Mucosa of descending colon (tissue), 3 donors: ENCODE results near the gene SUN1. TPM values are rescaled to one million over a fixed set of nuclear protein-coding genes. Genes with fewer than 3 reads are reported as not detected.
A peak's percentile ranks its signal among the peaks of the same experiment; 100 is the strongest.
"Not testable (repeated sequence)": the region's sequence is repeated elsewhere in the genome, so short reads cannot be mapped to it uniquely, and the experiment has no call there.

Experiments used
- ATAC-seq: fragments of 200-7000 bp; cut with Tn5 transposase; one replicate; pipeline ENCODE4 v1.9.1; 2020; ENCODE audit warnings: mild to moderate bottlenecking, moderate library complexity
- DNase-seq, 3 donors: peaks; one replicate each; pipeline ENCODE4 v3.0.0-alpha.2; 2020
- H3K36me3 ChIP-seq: fragments of 200-600 bp; one replicate; pipeline ENCODE4 v1.8.0; 2021; ENCODE audit warnings: low read depth, mild to moderate bottlenecking
- H3K4me1 ChIP-seq: fragments of 200-600 bp; one replicate; pipeline ENCODE4 v1.8.0; 2021; ENCODE audit warnings: low read depth, mild to moderate bottlenecking
- H3K4me3 ChIP-seq: fragments of 200-600 bp; one replicate; pipeline ENCODE4 v1.8.0; 2021; ENCODE audit warnings: mild to moderate bottlenecking
- H3K9me3 ChIP-seq: fragments of 200-600 bp; one replicate; pipeline ENCODE4 v1.8.0; 2021; ENCODE audit warnings: mild to moderate bottlenecking
- intact Hi-C, 2 donors: fragments of 100-400 bp; cut with DNase I in 1 of 2; cut with micrococcal nuclease in 1 of 2; formaldehyde crosslinking; loops; one replicate each; pipeline versions ENCODE4 v1.11.0 to v1.11.1; 2022; cut with DNase I, micrococcal nuclease
- total RNA-seq, 3 donors: library from RNA; stranded (reverse); fragmentation: NEBNext Ultra II Directional in 2 of 3; extraction: Animal tissue kit (Norgen Biotek cat#: 25700) in 2 of 3; gene quantifications; one replicate each; pipeline versions ENCODE4 v1.2.1 to v1.2.4, GENCODE V29; 2021 to 2023
- TF ChIP-seq, protein P1 (sequence below): fragments of 200-600 bp; IDR thresholded peaks from one replicate; pipeline ENCODE4 v1.8.0; 2022; ENCODE audit warnings: antibody characterized with exemption, mild to moderate bottlenecking
- donor health status: DM: no; HTN: no; CAD: no; lungs with moderate emphysema.
- donor health status: DM: no; HTN: no; CAD: no.
- donor health status: DM: no; HTN: yes; CAD: no.

SUN1 gene
- total RNA-seq, 3 donors from 2014 or later, result 151 to 179 (median 164) TPM

DNA sequence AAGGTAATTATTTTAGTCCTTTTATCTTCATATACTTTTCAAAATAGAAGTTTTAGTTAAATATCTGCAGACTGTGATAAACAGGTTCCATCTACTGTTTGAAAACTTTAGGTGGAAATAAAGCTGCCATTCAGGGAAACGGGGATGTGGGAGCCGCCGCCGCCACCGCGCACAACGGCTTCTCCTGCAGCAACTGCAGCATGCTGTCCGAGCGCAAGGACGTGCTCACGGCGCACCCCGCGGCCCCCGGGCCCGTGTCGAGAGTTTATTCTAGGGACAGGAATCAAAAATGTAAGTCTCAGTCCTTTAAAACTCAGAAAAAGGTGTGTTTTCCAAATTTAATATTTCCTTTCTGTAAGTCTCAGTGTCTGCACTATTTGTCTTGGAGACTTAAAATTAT, 11.0 kb downstream of the SUN1 start:
- TF ChIP-seq, protein P1, sequence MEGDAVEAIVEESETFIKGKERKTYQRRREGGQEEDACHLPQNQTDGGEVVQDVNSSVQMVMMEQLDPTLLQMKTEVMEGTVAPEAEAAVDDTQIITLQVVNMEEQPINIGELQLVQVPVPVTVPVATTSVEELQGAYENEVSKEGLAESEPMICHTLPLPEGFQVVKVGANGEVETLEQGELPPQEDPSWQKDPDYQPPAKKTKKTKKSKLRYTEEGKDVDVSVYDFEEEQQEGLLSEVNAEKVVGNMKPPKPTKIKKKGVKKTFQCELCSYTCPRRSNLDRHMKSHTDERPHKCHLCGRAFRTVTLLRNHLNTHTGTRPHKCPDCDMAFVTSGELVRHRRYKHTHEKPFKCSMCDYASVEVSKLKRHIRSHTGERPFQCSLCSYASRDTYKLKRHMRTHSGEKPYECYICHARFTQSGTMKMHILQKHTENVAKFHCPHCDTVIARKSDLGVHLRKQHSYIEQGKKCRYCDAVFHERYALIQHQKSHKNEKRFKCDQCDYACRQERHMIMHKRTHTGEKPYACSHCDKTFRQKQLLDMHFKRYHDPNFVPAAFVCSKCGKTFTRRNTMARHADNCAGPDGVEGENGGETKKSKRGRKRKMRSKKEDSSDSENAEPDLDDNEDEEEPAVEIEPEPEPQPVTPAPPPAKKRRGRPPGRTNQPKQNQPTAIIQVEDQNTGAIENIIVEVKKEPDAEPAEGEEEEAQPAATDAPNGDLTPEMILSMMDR, result no peak
- Histone ChIP-seq H3K4me3 (no peak overlapping the region), H3K4me1 (no peaks in the 10 kb centered on the region), H3K36me3 (peaks cover 11% of the 10 kb centered on the region), H3K9me3 (no peaks in the 10 kb centered on the region)
- no peak for ATAC-seq
- intact Hi-C loops, result no loop called here
- DNase-seq, result peak in 1 of 3 donors; percentile 8

DNA sequence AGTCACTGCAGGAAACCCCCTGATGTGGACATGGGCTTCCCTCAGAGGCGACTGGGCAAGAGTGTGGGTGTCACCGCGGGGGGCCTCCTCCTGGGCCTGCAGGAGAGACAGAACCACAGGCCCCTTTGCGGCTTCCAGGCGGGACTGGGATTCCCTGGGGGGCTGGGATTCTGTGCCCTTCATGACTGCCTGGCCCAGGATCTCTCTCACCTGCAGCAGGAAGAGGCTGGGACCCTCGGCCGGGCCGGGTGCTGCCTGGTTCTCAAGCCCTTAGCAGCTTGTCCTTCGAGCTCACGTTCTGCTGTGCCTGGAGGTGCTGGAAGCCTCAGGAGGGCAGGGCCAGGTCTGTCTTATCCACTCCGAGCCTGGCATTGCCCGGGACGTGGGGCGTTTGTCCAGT, 11.8 kb downstream of the SUN1 start:
- DNase-seq (peak in 2 of 3 donors; percentile 14 to 29), ATAC-seq (no peak)
- Histone ChIP-seq H3K36me3 (peaks cover 11% of the 10 kb centered on the region), H3K9me3 (no peaks in the 10 kb centered on the region), H3K4me1 (no peaks in the 10 kb centered on the region), H3K4me3 (no peak overlapping the region)
- TF ChIP-seq, protein P1, result no peak
- intact Hi-C loops, result no loop called here

DNA sequence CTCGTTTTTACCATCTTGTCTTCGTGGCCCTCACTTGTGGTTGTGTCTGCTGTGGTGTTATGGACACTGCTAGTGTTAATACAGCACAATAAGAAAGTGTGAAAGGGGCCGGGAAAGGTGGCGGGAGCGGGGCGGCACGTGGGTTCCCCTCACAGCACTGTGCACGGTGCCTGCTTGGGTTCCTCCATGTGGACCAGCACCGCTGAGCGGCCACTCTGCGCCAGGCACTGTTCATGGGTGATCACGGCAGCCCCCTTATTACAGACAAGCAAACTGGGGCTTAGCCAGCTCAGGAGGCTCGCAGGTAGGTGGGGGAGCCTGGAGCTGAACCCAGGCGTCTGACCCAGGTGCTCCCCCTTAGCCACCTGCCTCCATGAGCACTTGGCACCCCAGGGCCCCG, 12.2 kb downstream of the SUN1 start:
- no peak for ATAC-seq
- intact Hi-C loops, result no loop called here
- no peaks in the 10 kb centered on the region for H3K9me3 ChIP-seq
- peaks cover 11% of the 10 kb centered on the region for H3K36me3 ChIP-seq
- DNase-seq, result peak in 2 of 3 donors; percentile 19 to 23
- no peaks in the 10 kb centered on the region for H3K4me1 ChIP-seq
- TF ChIP-seq, protein P1, result no peak
- H3K4me3 ChIP-seq, result no peak overlapping the region

DNA sequence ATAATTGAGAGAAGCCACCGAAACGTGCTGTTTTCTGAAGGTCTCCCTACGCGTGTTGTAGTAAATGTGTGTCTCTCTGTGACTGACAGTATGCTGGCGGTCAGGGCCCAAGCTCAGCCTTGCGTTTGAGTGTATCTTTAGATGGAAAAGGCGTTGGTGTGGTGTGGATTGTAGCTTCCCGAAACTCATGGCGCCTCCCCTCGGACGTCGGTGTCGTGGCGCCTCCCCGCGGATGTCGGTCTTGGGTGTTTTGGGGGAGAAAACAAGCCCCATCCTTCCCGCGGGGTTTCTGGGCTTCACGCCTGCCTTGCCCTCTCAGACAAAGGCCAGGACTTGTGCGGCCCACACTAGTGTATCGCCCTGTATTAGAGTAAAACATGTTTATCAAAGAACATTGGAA, 12.8 kb downstream of the SUN1 start:
- H3K36me3 ChIP-seq, result peaks cover 11% of the 10 kb centered on the region
- intact Hi-C loops, result no loop called here
- TF ChIP-seq, protein P1, result no peak
- ATAC-seq (no peak), DNase-seq (peak in 1 of 3 donors; percentile 26)
- no peak overlapping the region for H3K4me3 ChIP-seq
- H3K4me1 ChIP-seq, result no peaks in the 10 kb centered on the region
- no peaks in the 10 kb centered on the region for H3K9me3 ChIP-seq

DNA sequence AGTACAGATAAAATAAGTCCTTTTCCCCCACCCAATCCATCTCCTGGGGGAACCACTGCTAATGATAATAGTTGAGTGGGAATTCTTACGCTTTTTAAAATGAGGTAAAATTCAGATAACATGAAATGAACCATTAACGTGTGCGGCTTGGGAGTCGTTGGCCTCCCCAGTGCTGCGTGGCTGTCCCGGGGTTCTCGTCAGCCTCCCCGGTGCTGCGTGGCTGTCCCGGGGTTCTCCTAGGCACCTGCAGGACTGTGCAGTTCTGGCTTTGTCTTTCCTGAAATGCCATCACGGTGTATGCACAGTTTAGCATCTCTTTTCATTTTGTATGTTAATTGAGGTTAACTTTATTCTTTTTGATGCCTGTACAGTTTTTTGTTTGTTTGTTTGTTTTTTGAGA, 13.5 kb downstream of the SUN1 start:
- DNase-seq (no peak), ATAC-seq (no peak)
- Histone ChIP-seq H3K9me3 (no peaks in the 10 kb centered on the region), H3K36me3 (peaks cover 11% of the 10 kb centered on the region), H3K4me1 (no peaks in the 10 kb centered on the region), H3K4me3 (no peak overlapping the region)
- TF ChIP-seq, protein P1, result no peak
- intact Hi-C loops, result no loop called here

DNA sequence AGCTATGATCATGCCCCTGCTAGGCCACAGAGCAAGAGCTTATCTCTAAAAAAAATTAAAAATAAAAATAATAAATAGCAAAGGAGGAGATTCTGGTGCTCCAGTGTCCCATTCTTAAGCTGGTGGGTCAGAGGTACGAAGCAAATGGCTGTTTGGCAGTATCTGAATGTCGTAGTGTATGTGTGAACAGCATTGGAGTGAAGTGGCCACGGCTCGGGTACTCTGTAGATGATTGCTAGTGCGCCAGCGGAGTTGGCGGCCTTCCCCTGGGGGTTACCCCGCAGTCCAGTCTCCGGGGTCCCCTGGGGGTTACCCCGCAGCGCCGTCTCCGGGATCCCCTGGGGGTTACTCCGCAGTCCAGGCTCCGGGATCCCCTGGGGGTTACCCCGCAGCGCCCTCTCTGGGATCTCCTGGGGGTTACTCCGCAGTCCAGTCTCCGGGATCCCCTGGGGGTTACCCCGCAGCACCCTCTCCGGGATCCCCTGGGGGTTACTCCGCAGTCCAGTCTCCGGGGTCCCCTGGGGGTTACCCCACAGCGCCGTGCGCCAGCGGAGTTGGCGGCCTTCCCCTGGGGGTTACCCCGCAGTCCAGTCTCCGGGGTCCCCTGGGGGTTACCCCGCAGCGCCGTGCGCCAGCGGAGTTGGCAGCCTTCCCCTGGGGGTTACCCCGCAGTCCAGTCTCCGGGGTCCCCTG, 14.8 kb downstream of the SUN1 start:
- H3K4me1 ChIP-seq, DNase-seq, ATAC-seq, intact Hi-C loops, H3K4me3 ChIP-seq, H3K36me3 ChIP-seq, H3K9me3 ChIP-seq: not testable (repeated sequence)

DNA sequence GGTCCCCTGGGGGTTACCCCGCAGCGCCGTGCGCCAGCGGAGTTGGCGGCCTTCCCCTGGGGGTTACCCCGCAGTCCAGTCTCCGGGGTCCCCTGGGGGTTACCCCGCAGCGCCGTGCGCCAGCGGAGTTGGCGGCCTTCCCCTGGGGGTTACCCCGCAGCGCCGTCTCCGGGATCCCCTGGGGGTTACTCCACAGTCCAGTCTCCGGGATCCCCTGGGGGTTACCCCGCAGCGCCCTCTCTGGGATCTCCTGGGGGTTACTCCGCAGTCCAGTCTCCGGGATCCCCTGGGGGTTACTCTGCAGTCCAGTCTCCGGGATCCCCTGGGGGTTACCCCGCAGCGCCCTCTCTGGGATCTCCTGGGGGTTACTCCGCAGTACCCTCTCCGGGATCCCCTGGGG, 15.5 kb downstream of the SUN1 start:
- H3K36me3 ChIP-seq, result peaks cover 12% of the 10 kb centered on the region
- DNase-seq, H3K9me3 ChIP-seq, H3K4me1 ChIP-seq, ATAC-seq, H3K4me3 ChIP-seq, intact Hi-C loops: not testable (repeated sequence)
